Measurements from ENCODE around the gene CCNT2. TPM values are rescaled to one million over a fixed set of nuclear protein-coding genes. Genes with fewer than 3 reads are reported as not detected.

CCNT2 gene
- total RNA-seq, 4 donors from 2014 or later, result 34.6 to 41.3 (median 38.7) TPM

DNA sequence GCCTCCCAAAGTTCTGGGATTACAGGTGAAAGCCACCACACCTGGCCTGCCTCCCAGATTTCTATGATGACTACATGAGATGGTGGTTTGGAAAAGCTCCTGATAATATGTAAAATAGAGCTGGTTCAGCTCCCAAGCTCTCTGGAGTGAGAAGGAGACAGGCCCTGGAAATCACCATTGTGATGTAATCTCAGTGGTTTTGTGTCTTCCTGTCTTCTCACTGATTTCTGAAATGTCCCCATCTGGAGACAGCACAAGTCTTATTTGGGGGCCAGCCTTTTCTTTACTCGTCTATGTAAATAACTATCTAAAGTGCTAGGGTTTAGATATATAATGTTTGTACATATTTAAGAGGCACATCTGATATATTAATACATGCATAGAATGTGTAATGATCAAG lies 64.0 kb downstream of the CCNT2 start:
- TF ChIP-seq, protein P1, sequence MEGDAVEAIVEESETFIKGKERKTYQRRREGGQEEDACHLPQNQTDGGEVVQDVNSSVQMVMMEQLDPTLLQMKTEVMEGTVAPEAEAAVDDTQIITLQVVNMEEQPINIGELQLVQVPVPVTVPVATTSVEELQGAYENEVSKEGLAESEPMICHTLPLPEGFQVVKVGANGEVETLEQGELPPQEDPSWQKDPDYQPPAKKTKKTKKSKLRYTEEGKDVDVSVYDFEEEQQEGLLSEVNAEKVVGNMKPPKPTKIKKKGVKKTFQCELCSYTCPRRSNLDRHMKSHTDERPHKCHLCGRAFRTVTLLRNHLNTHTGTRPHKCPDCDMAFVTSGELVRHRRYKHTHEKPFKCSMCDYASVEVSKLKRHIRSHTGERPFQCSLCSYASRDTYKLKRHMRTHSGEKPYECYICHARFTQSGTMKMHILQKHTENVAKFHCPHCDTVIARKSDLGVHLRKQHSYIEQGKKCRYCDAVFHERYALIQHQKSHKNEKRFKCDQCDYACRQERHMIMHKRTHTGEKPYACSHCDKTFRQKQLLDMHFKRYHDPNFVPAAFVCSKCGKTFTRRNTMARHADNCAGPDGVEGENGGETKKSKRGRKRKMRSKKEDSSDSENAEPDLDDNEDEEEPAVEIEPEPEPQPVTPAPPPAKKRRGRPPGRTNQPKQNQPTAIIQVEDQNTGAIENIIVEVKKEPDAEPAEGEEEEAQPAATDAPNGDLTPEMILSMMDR (IDR thresholded peaks at IDR 0.05; ENCODE audit: low read depth), result no peak

DNA sequence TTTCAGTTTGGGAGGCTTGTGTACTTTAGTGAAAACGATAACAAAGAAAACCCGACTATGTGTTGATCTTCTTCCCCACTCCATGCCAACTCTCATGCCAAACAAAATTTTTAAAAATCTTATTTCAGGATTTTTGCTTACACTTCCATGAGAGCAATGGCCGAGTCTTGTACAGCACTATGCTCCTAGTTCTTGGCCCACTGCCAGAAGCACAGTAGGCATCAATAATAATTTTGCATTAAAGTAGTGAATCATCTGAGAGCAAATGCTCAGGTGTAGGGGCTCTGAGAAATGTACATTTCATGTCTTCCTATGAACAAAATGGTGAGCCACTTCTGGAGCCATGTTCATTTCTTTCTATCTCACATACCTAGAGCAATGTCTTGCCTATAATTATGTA lies 66.4 kb downstream of the CCNT2 start:
- TF ChIP-seq, protein P1 (IDR thresholded peaks at IDR 0.05; ENCODE audit: low read depth), result no peak

DNA sequence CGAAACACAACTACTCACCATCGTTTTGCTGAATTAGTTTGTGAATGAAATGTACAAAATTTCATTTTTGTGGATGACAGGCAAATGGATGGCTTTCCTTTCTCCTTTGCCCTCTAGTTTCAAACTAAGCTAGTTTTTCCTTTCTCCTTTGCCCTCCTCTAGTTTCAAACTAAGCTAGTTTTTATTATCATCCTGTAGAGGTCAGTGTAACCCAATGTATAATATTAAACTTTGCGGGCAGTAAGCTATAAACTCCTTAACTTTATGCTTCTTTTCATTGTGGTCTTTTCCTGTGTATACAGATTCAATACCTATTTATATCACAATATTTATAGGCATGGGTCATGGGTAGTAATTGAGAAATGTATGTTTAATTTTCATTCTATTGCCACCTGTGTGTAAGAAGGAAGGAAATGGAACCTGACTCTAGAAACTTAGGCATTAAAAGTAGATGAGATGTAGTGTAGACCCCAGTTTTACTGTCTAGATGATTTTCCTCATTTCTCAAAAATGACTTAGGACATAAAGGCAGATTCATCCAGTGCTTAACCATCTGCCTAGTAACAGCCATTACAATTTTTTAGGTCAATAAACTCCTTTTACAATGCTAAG lies 70.5 kb downstream of the CCNT2 start:
- TF ChIP-seq, protein P1 (IDR thresholded peaks at IDR 0.05; ENCODE audit: low read depth), result no peak

DNA sequence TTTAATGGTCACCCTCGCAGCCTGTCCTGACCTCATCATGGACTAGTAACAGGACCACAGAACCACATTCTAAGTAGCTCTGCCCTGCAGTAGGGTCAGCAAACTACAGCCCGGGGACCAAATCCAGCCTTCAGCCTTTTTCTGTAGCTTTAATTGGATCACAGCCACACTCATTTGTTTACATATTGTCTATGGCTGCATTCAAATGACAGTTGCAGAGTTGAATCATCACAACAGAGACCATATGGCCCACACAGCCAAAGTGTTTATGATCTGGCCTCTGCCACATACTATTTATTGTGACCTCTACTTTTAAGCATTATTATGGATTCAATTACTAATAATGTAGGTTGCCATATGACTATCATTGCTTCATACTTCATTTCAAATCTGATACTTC lies 80.9 kb downstream of the CCNT2 start:
- TF ChIP-seq, protein P1 (IDR thresholded peaks at IDR 0.05; ENCODE audit: low read depth), result no peak

DNA sequence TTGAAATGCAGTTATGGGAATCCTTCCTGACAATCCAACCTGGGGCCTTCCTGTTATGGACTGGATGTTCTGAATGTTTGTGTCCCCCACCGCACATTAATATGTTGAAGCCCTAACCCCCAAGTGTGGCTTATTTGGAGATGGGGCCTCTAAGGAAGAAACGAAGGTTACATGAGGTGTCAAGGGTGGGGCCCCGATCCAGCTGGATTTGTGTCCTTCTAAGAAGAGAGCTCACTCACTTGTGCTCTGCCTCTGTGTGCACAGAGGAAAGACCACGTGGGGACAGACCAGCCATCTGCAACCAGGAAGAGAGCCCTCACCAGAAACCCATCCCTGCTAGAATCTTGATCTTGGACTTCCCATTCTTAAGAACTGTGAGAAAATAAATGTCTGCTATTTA lies 84.2 kb downstream of the CCNT2 start:
- TF ChIP-seq, protein P1 (IDR thresholded peaks at IDR 0.05; ENCODE audit: low read depth), result no peak

DNA sequence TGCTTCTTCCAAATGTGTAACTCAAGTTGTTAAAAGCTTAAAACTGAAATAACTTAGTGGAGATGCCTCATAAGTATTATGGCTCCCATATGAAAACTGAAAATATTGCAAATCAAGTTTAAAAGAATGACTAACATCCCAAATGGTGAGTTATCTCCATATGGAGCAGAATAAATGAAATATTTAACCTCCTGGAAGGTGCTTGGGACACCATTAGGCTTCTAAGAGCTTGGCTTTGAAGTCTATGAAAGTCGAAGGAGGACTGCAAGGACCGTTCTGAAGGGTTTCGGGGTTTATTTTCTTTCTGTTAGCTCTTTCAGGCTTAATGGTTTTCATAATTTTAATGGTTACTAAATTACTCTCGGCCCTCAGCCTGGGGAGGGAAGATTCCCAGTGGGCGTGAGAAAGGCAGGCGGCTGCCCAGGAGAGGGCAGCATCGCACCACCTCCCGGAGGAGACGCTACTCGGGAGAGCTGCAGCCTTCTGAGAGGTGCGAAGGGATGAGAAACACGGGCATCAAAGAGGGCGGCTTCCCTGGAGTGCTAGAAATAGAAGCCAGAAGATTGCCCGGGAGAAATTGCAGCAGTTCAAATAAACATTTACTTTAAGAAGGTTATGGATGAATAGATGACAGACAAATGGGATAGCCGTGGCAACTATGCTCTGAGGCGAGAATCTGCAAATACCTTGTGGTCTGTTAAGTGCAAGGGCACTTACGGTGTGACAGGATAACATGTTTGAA lies 85.6 kb downstream of the CCNT2 start:
- TF ChIP-seq, protein P1 (IDR thresholded peaks at IDR 0.05; ENCODE audit: low read depth), result no peak

DNA sequence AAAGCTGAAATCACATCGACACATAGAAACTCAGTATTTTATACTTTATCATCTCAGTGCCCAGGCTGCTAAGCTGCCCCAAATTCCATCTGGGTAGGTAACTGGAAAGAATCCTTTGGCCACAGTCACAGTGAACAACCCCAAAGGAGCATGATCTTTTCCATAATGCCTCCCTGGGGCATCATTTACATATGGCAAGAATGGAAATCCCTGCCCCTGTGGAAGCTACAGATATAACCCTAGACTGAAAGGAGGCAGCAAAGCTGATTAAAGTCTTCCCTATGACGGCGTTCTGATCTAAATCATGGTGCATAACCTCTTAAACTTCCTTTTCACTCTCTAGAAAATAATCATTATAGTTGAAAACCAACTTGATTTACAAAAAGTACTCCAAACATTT lies 87.1 kb downstream of the CCNT2 start:
- TF ChIP-seq, protein P1 (IDR thresholded peaks at IDR 0.05; ENCODE audit: low read depth), result no peak

Other genes starting within 250 kb of the CCNT2 start
- 1 to 10 TPM in 1 of 4 donors, under 1 TPM in 1, not detected in 2; 0.16 to 3.2 TPM for gene TMEM163, start 199.8 kb upstream of the CCNT2 start, total RNA-seq
- not detected for gene ACMSD, start 80.2 kb upstream of the CCNT2 start, total RNA-seq
- gene MAP3K19, start 128.6 kb downstream of the CCNT2 start, total RNA-seq, result not detected
- gene RAB3GAP1, start 133.5 kb downstream of the CCNT2 start, total RNA-seq, result 10 to 100 TPM; 46.0 to 54.8 (median 51.1) TPM